Urinary bladder (tissue), 4 donors: ENCODE data around the gene PLCD4. TPM values are rescaled to one million over a fixed set of nuclear protein-coding genes. Genes with fewer than 3 reads are reported as not detected.

ENCODE experiments used
- DNase-seq: peaks from one replicate; pipeline ENCODE4 v3.0.0-alpha.2; 2015; ENCODE audit errors: extremely low spot score
- H3K27ac ChIP-seq: one replicate; pipeline ENCODE4 v1.5.1; 2013; ENCODE audit warnings: low read depth, mild to moderate bottlenecking, moderate library complexity
- H3K36me3 ChIP-seq: one replicate; pipeline ENCODE4 v1.6.1; 2013; ENCODE audit warnings: mild to moderate bottlenecking, moderate library complexity; ENCODE audit not compliant: insufficient read depth
- H3K4me1 ChIP-seq: one replicate; pipeline ENCODE4 v1.6.1; 2013; ENCODE audit warnings: mild to moderate bottlenecking, moderate library complexity; ENCODE audit not compliant: insufficient read depth
- H3K4me3 ChIP-seq: one replicate; pipeline ENCODE4 v1.5.1; 2013; ENCODE audit warnings: low read depth, low read length
- WGBS: extraction: QIAGEN DNeasy Blood & Tissue Kit; methylation state at CpG from one replicate; pipeline ENCODE4 v1.1.7; 2013; 5-methylcytosine and 5-hydroxymethylcytosine counted together
- polyA plus RNA-seq: library from polyadenylated mRNA; stranded (reverse); fragments of 200-250 nt; gene quantifications from one replicate; pipeline ENCODE4 v1.2.3, GENCODE V29; 2013
- total RNA-seq: library from RNA; depleted of rRNA; stranded (reverse); fragments of >200 nt; gene quantifications from one replicate; pipeline ENCODE4 v1.2.3, GENCODE V29; 2014
- donor health status: healthy with polysubstance abuse.
- donor health status: healthy.

The PLCD4 gene
- total and polyA plus RNA-seq, 2 donors = 6.7 to 28.4 TPM

GRCh38 chr2:218578272-218578877, 29.3 kb upstream of the PLCD4 start:
- WGBS = 94% methylated on average over 3 of the region's 3 CpGs
- no peak for DNase-seq
- H3K36me3 ChIP-seq = peaks cover 3% of the 10 kb centered on the region
- H3K4me3 ChIP-seq = no peak overlapping the region
- no peak overlapping the region for H3K27ac ChIP-seq
- peaks cover 1% of the 10 kb centered on the region for H3K4me1 ChIP-seq

GRCh38 chr2:218582076-218582475, 25.6 kb upstream of the PLCD4 start:
- no peak overlapping the region for H3K4me3 ChIP-seq
- no peak overlapping the region for H3K27ac ChIP-seq
- H3K4me1 ChIP-seq = peaks cover 1% of the 10 kb centered on the region
- WGBS = 94% methylated on average over 7 of the region's 7 CpGs
- peaks cover 7% of the 10 kb centered on the region for H3K36me3 ChIP-seq
- no peak for DNase-seq

- Histone ChIP-seq H3K4me1 (no peaks in the 10 kb centered on the region), H3K27ac (no peak overlapping the region), H3K36me3 (peaks cover 8% of the 10 kb centered on the region), H3K4me3 (no peak overlapping the region)
- WGBS = 96% methylated on average over 6 of the region's 6 CpGs
- DNase-seq = no peak
Measured at GRCh38 chr2:218583983-218584850, 23.5 kb upstream of the PLCD4 start.

- no peak overlapping the region for H3K27ac ChIP-seq
- 93% methylated on average over 1 of the region's 1 CpG for WGBS
- DNase-seq = no peak
- no peaks in the 10 kb centered on the region for H3K4me1 ChIP-seq
- H3K36me3 ChIP-seq = peaks cover 8% of the 10 kb centered on the region
- no peak overlapping the region for H3K4me3 ChIP-seq
Measured at GRCh38 chr2:218585541-218585940, 22.2 kb upstream of the PLCD4 start.

- H3K4me3 ChIP-seq = no peak overlapping the region
- WGBS = 66% methylated on average over 2 of the region's 2 CpGs
- H3K4me1 ChIP-seq = no peaks in the 10 kb centered on the region
- DNase-seq = no peak
- H3K27ac ChIP-seq = no peak overlapping the region
- H3K36me3 ChIP-seq = no peaks in the 10 kb centered on the region
Measured at GRCh38 chr2:218605432-218605831, 2.3 kb upstream of the PLCD4 start.

GRCh38 chr2:218615868-218616315, 8.2 kb downstream of the PLCD4 start:
- no peaks in the 10 kb centered on the region for H3K36me3 ChIP-seq
- WGBS = 39% methylated on average over 6 of the region's 6 CpGs
- no peak overlapping the region for H3K27ac ChIP-seq
- no peaks in the 10 kb centered on the region for H3K4me1 ChIP-seq
- no peak for DNase-seq
- H3K4me3 ChIP-seq = no peak overlapping the region

GRCh38 chr2:218618102-218618860, 10.6 kb downstream of the PLCD4 start:
- no peak for DNase-seq
- no peaks in the 10 kb centered on the region for H3K36me3 ChIP-seq
- WGBS = 88% methylated on average over 9 of the region's 9 CpGs
- H3K4me1 ChIP-seq = no peaks in the 10 kb centered on the region
- no peak overlapping the region for H3K27ac ChIP-seq
- H3K4me3 ChIP-seq = no peak overlapping the region

- Histone ChIP-seq H3K4me3 (no peak overlapping the region), H3K4me1 (no peaks in the 10 kb centered on the region), H3K36me3 (no peaks in the 10 kb centered on the region), H3K27ac (no peak overlapping the region)
- no peak for DNase-seq
- WGBS = 80% methylated on average over 7 of the region's 7 CpGs
Measured at GRCh38 chr2:218621007-218621406, 13.3 kb downstream of the PLCD4 start.

- no peak overlapping the region for H3K4me3 ChIP-seq
- no peaks in the 10 kb centered on the region for H3K4me1 ChIP-seq
- H3K36me3 ChIP-seq = no peaks in the 10 kb centered on the region
- H3K27ac ChIP-seq = no peak overlapping the region
- DNase-seq = no peak
- WGBS = 57% methylated on average over 7 of the region's 7 CpGs
Measured at GRCh38 chr2:218622606-218623365, 15.1 kb downstream of the PLCD4 start.

- Histone ChIP-seq H3K36me3 (no peaks in the 10 kb centered on the region), H3K27ac (no peak overlapping the region), H3K4me3 (no peak overlapping the region), H3K4me1 (no peaks in the 10 kb centered on the region)
- DNase-seq = no peak
- 69% methylated on average over 3 of the region's 3 CpGs for WGBS
Measured at GRCh38 chr2:218623366-218623705, 15.6 kb downstream of the PLCD4 start.

GRCh38 chr2:218626369-218626768, 18.7 kb downstream of the PLCD4 start:
- Histone ChIP-seq H3K4me1 (no peaks in the 10 kb centered on the region), H3K36me3 (no peaks in the 10 kb centered on the region), H3K4me3 (no peak overlapping the region), H3K27ac (no peak overlapping the region)
- DNase-seq = no peak
- 90% methylated on average over 4 of the region's 4 CpGs for WGBS

GRCh38 chr2:218627939-218628338, 20.2 kb downstream of the PLCD4 start:
- DNase-seq = no peak
- H3K36me3 ChIP-seq = no peaks in the 10 kb centered on the region
- no peaks in the 10 kb centered on the region for H3K4me1 ChIP-seq
- no peak overlapping the region for H3K27ac ChIP-seq
- WGBS = 96% methylated on average over 4 of the region's 4 CpGs
- no peak overlapping the region for H3K4me3 ChIP-seq

- H3K27ac ChIP-seq = no peak overlapping the region
- DNase-seq = no peak
- H3K36me3 ChIP-seq = no peaks in the 10 kb centered on the region
- no peak overlapping the region for H3K4me3 ChIP-seq
- H3K4me1 ChIP-seq = no peaks in the 10 kb centered on the region
- WGBS = 79% methylated on average over 4 of the region's 4 CpGs
Measured at GRCh38 chr2:218631837-218632236, 24.1 kb downstream of the PLCD4 start.
